IMR-90 (cell line): Measurements from ENCODE around the gene CD151. TPM values are rescaled to one million over a fixed set of nuclear protein-coding genes. Genes with fewer than 3 reads are reported as not detected.

Experiments
- ATAC-seq: fragments of 200-7000 bp; cut with Tn5 transposase; 2 replicates; pipeline ENCODE4 v1.9.1; 2020; ENCODE audit warnings: low read depth, mild to moderate bottlenecking, moderate library complexity
- BruUV-seq: library from RNA; stranded (reverse); fragments of 400-500 nt; replicated peaks from 2 replicates; lab custom pipeline; 2021; lab: Mats Ljungman, UMichigan
- CTCF ChIA-PET: fragments of 300-600 bp; formaldehyde crosslinking; extraction: SDS; loops from one replicate; lab custom pipeline; 2021; ENCODE audit warnings: antibody characterized with exemption; lab: Yijun Ruan, JAX
- POLR2A ChIA-PET: fragments of 300-600 bp; sonication (Branson Sonifier 250); formaldehyde crosslinking; loops from one replicate; lab custom pipeline; 2022; ENCODE audit warnings: antibody characterized with exemption; ENCODE audit not compliant: unreplicated experiment; lab: Charles Lee
- DNase-seq: peaks from one replicate; pipeline ENCODE4 v3.0.0; 2013
- H2AFZ ChIP-seq: replicated peaks from 2 replicates; pipeline ENCODE3; 2013; ENCODE audit warnings: low read length, mild to moderate bottlenecking; ENCODE audit not compliant: poor library complexity
- H2AK5ac ChIP-seq: 2 replicates; pipeline ENCODE4 v1.6.1; 2013; ENCODE audit warnings: low read depth, low read length, inconsistent platforms
- H2AK9ac ChIP-seq: replicated peaks from 2 replicates; pipeline ENCODE3; 2013; ENCODE audit warnings: mild to moderate bottlenecking, low read depth, low read length, moderate library complexity; ENCODE audit not compliant: poor library complexity
- H2BK120ac ChIP-seq: 2 replicates; pipeline ENCODE4 v1.6.1; 2013; ENCODE audit warnings: low read depth, low read length, inconsistent platforms
- H2BK15ac ChIP-seq: 3 replicates; pipeline ENCODE4 v1.6.1; 2013; ENCODE audit warnings: low read depth, low read length, inconsistent platforms
- H2BK20ac ChIP-seq: 2 replicates; pipeline ENCODE4 v1.6.1; 2013; ENCODE audit warnings: low read depth, mild to moderate bottlenecking, inconsistent platforms, low read length, moderate library complexity
- H2BK5ac ChIP-seq: 2 replicates; pipeline ENCODE4 v1.6.1; 2013; ENCODE audit warnings: mild to moderate bottlenecking, low read depth, low read length, inconsistent platforms; ENCODE audit not compliant: poor library complexity, severe bottlenecking
- H3K14ac ChIP-seq: replicated peaks from 2 replicates; pipeline ENCODE4 v1.6.1; 2013; ENCODE audit warnings: low read depth, low read length, inconsistent platforms
- H3K18ac ChIP-seq: 2 replicates; pipeline ENCODE4 v1.6.1; 2013; ENCODE audit warnings: low read depth, low read length, control low read depth
- H3K23ac ChIP-seq: 2 replicates; pipeline ENCODE4 v1.6.1; 2013; ENCODE audit warnings: low read depth, low read length, inconsistent platforms
- H3K27ac ChIP-seq: 2 replicates; pipeline ENCODE4 v1.5.1; 2013; ENCODE audit warnings: mild to moderate bottlenecking, control low read depth, low read length; ENCODE audit not compliant: insufficient read depth
- H3K27me3 ChIP-seq: 2 replicates; pipeline ENCODE4 v1.6.1; 2013; ENCODE audit warnings: low read length; ENCODE audit not compliant: control insufficient read depth, insufficient read depth
- H3K36me3 ChIP-seq: 2 replicates; pipeline ENCODE4 v1.6.1; 2013; ENCODE audit warnings: low read length, mixed read lengths; ENCODE audit not compliant: control insufficient read depth, insufficient read depth
- H3K4ac ChIP-seq: 2 replicates; pipeline ENCODE4 v1.6.1; 2013; ENCODE audit warnings: low read depth, low read length, inconsistent platforms
- H3K4me1 ChIP-seq: 2 replicates; pipeline ENCODE4 v1.6.1; 2013; ENCODE audit warnings: low read length, mixed read lengths; ENCODE audit not compliant: control insufficient read depth, insufficient read depth
- H3K4me2 ChIP-seq: 2 replicates; pipeline ENCODE4 v1.6.1; 2013; ENCODE audit warnings: low read depth, mild to moderate bottlenecking, control low read depth, low read length, moderate library complexity
- H3K4me3 ChIP-seq: 2 replicates; pipeline ENCODE4 v1.5.1; 2013; ENCODE audit warnings: low read depth, mild to moderate bottlenecking, control low read depth, low read length, moderate library complexity; ENCODE audit not compliant: insufficient read depth
- H3K56ac ChIP-seq: 2 replicates; pipeline ENCODE4 v1.6.1; 2013; ENCODE audit warnings: low read length, inconsistent platforms; ENCODE audit not compliant: insufficient read depth; ENCODE audit errors: extremely low read depth
- H3K79me1 ChIP-seq, 2 experiments: 2 replicates each; pipeline ENCODE4 v1.6.1; 2013; ENCODE audit warnings: low read length in 2 of 2, inconsistent platforms in 1 of 2, low read depth in 1 of 2
- H3K9ac ChIP-seq: 2 replicates; pipeline ENCODE4 v1.6.1; 2013; ENCODE audit warnings: low read depth, low read length, control low read depth
- H3K9me1 ChIP-seq: 2 replicates; pipeline ENCODE4 v1.6.1; 2013; ENCODE audit warnings: low read length, inconsistent platforms; ENCODE audit not compliant: insufficient read depth
- H3K9me3 ChIP-seq: 2 replicates; pipeline ENCODE4 v1.6.1; 2013; ENCODE audit warnings: low read length; ENCODE audit not compliant: control insufficient read depth, insufficient read depth
- H4K20me1 ChIP-seq: 2 replicates; pipeline ENCODE4 v1.6.1; 2013; ENCODE audit warnings: low read length, inconsistent platforms; ENCODE audit not compliant: insufficient read depth
- H4K5ac ChIP-seq: 2 replicates; pipeline ENCODE4 v1.6.1; 2013; ENCODE audit warnings: mild to moderate bottlenecking, low read depth, low read length, control low read depth
- H4K8ac ChIP-seq, 2 experiments: 2 replicates each; pipeline ENCODE4 v1.6.1; 2013; ENCODE audit warnings: low read depth in 2 of 2, low read length in 2 of 2, control low read depth in 1 of 2, inconsistent platforms in 1 of 2
- H4K91ac ChIP-seq: 2 replicates; pipeline ENCODE4 v1.6.1; 2013; ENCODE audit warnings: low read depth, low read length, inconsistent platforms; ENCODE audit not compliant: insufficient read depth
- BHLHE40 ChIP-seq: fragments of 150-350 bp; IDR thresholded peaks from 2 replicates; pipeline ENCODE4 v1.6.1; 2016; ENCODE audit warnings: mild to moderate bottlenecking, low read depth, low read length
- CEBPB ChIP-seq: IDR thresholded peaks from 2 replicates; pipeline ENCODE4 v1.6.1; 2012; ENCODE audit warnings: low read depth, low read length, improper control_type of control experiment
- CHD1 ChIP-seq: IDR thresholded peaks from 2 replicates; pipeline ENCODE4 v1.6.1; 2012; ENCODE audit warnings: low read depth, low read length, improper control_type of control experiment
- FOS ChIP-seq: fragments of 150-350 bp; IDR thresholded peaks from 2 replicates; pipeline ENCODE4 v1.6.1; 2016; ENCODE audit warnings: low read depth, low read length
- MAFK ChIP-seq: IDR thresholded peaks from 2 replicates; pipeline ENCODE4 v1.6.1; 2012; ENCODE audit warnings: low read depth, low read length, improper control_type of control experiment
- MAZ ChIP-seq: IDR thresholded peaks from 2 replicates; pipeline ENCODE4 v1.6.1; 2012; ENCODE audit warnings: low read depth, mild to moderate bottlenecking, low read length, improper control_type of control experiment, moderate library complexity, borderline replicate concordance
- MXI1 ChIP-seq: IDR thresholded peaks from 2 replicates; pipeline ENCODE4 v1.6.1; 2012; ENCODE audit warnings: low read depth, mild to moderate bottlenecking, low read length, moderate library complexity, borderline replicate concordance
- POLR2A ChIP-seq: IDR thresholded peaks from 2 replicates; pipeline ENCODE4 v1.6.1; 2012; ENCODE audit warnings: mild to moderate bottlenecking, low read depth, low read length
- RAD21 ChIP-seq: IDR thresholded peaks from 2 replicates; pipeline ENCODE4 v1.6.1; 2012; ENCODE audit warnings: low read length, improper control_type of control experiment
- RCOR1 ChIP-seq: IDR thresholded peaks from 2 replicates; pipeline ENCODE4 v1.6.1; 2012; ENCODE audit warnings: mild to moderate bottlenecking, low read length, improper control_type of control experiment; ENCODE audit not compliant: insufficient replicate concordance
- RFX5 ChIP-seq: IDR thresholded peaks from 2 replicates; pipeline ENCODE4 v1.8.0; 2012; ENCODE audit warnings: low read depth, mild to moderate bottlenecking, low read length, moderate library complexity
- SMC3 ChIP-seq: fragments of 150-350 bp; IDR thresholded peaks from 2 replicates; pipeline ENCODE4 v1.6.1; 2016; ENCODE audit warnings: low read depth, mild to moderate bottlenecking, antibody characterized with exemption, low read length, moderate library complexity
- WGBS, 2 experiments: methylation state at CpG; one replicate each; pipeline versions ENCODE4 v1.1.5 to v1.1.7; 2013; ENCODE audit warnings: missing lambda C conversion rate in 2 of 2; ENCODE audit not compliant: insufficient read length in 1 of 2; ENCODE audit errors: extremely low coverage in 2 of 2; 5-methylcytosine and 5-hydroxymethylcytosine counted together
- dilution Hi-C: fragments of 300-500 bp; cut with HindIII; formaldehyde crosslinking; loops from one replicate; pipeline ENCODE4 v1.14.3; 2018; ENCODE audit warnings: low sequenced_read_pairs; ENCODE audit not compliant: unreplicated experiment
- in situ Hi-C: fragments of 300-500 bp; cut with MboI; formaldehyde crosslinking; loops from 3 replicates; pipeline ENCODE4 v1.14.3; 2019; ENCODE audit warnings: low sequenced_read_pairs, inconsistent platforms, mixed read lengths
- intact Hi-C: fragments of 100-400 bp; cut with micrococcal nuclease; formaldehyde crosslinking; loops from 2 replicates; pipeline ENCODE4 v1.10.0; 2022
- polyA plus RNA-seq, 3 experiments: library from polyadenylated mRNA; depleted of rRNA; stranded (reverse); fragments of >200 nt; gene quantifications; 2 replicates each; pipeline ENCODE4 v1.2.3, GENCODE V29; 2012; ENCODE audit warnings: low replicate concordance in 1 of 3
- total RNA-seq: library from RNA; depleted of rRNA; stranded (reverse); fragments of >200 nt; gene quantifications from 2 replicates; pipeline ENCODE4 v1.2.3, GENCODE V29; 2012
- TF ChIP-seq, protein P1 (sequence below): fragments of 150-350 bp; IDR thresholded peaks from 2 replicates; pipeline ENCODE4 v1.6.1; 2016; ENCODE audit warnings: low read depth, mild to moderate bottlenecking, low read length, moderate library complexity, borderline replicate concordance
- TF ChIP-seq, protein P2 (sequence below): conservative IDR thresholded peaks from 2 replicates; pipeline ENCODE4 v1.5.1; 2012; ENCODE audit warnings: mild to moderate bottlenecking, low read depth, low read length, improper control_type of control experiment

Gene CD151
- total and polyA plus RNA-seq, 2 of the 4 experiments (the other 2 are of a cell fraction), result 1,150 to 1,267 TPM

DNA sequence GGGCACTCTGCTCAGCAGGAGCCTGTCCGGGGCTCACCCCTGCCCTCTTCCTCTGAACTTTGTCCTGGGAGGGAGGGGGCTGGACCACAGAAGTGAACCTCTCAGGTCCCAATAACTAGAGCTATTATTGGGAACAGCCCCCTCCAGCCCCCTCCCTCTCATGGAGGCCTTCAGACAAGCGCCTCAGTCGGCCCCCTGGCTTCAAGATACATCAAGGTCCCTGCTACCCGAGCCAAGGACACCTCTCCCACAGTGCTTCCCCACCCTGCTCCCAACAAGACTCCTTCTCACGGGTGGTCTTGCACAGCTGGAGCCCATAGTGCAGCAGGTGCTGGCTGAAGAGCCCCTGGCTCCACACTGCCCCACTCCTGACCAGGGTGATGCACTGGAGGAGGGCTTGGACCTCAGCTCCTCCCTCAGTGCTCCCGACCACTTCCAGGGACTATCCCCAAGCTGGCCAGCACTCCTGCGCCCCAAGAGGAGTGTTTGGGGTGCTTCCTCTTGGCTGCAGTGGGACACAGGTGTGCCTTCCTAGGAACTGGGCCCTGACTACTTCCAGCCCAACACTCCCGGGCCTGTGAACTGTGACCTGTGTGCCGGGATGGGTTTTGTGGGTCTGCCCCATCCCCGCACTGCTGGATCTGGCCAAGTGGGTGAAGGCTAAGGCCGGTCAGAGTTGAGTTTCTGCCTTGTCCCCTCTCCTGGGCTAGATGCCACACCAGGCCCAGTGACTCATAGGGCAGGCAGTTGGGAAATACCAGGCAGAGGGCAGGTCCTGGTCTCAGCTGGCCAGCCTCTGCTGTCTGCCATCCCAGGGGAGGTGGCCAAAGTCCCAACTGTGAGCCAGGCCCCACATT lies 11.9 kb upstream of the CD151 start:
- ChIA-PET CTCF (interaction anchor here (0.6 kb wide), 1 partner anchor 37 kb away, joined by 3 read pairs; no protein-coding TSS in a partner anchor), POLR2A (interaction anchor here (1.8 kb wide), 1 partner anchor 16 kb away, joined by 4 read pairs; the partner anchor contains the start of gene PIDD1)
- H3K14ac ChIP-seq, result no peak overlapping the region
- H3K27ac ChIP-seq, result peak overlapping the region; percentile 3; the same call in 1 of the 2 replicates
- 0 out of 4 replicates have a peak overlapping the region, but pooled peaks of 1 of the 2 experiments have one; percentile 12 for H4K8ac ChIP-seq
- peaks cover 21% of the 10 kb centered on the region for H3K4me1 ChIP-seq
- H3K4ac ChIP-seq, result no peak overlapping the region
- peak overlapping the region; percentile 63 for H2AK5ac ChIP-seq
- H4K91ac ChIP-seq, result no peak overlapping the region
- H3K36me3 ChIP-seq, result peaks cover 30% of the 10 kb centered on the region
- peaks cover 13% of the 10 kb centered on the region for H3K9me1 ChIP-seq
- H3K56ac ChIP-seq, result no peak overlapping the region
- no TSS peak for BruUV-seq
- H3K27me3 ChIP-seq, result no peaks in the 10 kb centered on the region
- no peak overlapping the region for H2BK15ac ChIP-seq
- no peak overlapping the region for H3K23ac ChIP-seq
- no peaks in the 10 kb centered on the region for H3K9me3 ChIP-seq
- H2AFZ ChIP-seq, result peak overlapping the region; percentile 89
- DNase-seq, result peak; percentile 56
- no peak overlapping the region for H4K5ac ChIP-seq
- peak overlapping the region; percentile 99 for H3K4me2 ChIP-seq
- dilution Hi-C loops, result no loop called here
- H3K18ac ChIP-seq, result no peak overlapping the region
- H3K4me3 ChIP-seq, result peak overlapping the region; percentile 87
- H3K9ac ChIP-seq, result peak overlapping the region; percentile 66
- in situ Hi-C loops, result no loop called here
- intact Hi-C loops, result no loop called here
- H2BK120ac ChIP-seq, result no peak overlapping the region
- peak; percentile 2 for ATAC-seq
- H4K20me1 ChIP-seq, result peaks cover 37% of the 10 kb centered on the region
- WGBS, 2 experiments, result 82% methylated on average over 4 of the region's 11 CpGs; no CpG with 5 or more reads in 1 of the 2 experiments
- peak overlapping the region; percentile 94 for H2AK9ac ChIP-seq
- H3K79me1 ChIP-seq, result peaks cover 19 to 29% of the 10 kb centered on the region in 2 experiments
- H2BK20ac ChIP-seq, result no peak overlapping the region
- H2BK5ac ChIP-seq, result peak overlapping the region; percentile 29
- TF ChIP-seq RFX5 (no peak), FOS (peak; percentile 69), CEBPB (peak; percentile 96), RCOR1 (no peak), CHD1 (no peak), BHLHE40 (no peak), RAD21 (no peak), MAFK (no peak), POLR2A (no peak), MAZ (no peak; the same call in 1 of the 2 replicates), SMC3 (no peak), MXI1 (no peak)
- TF ChIP-seq, protein P1, sequence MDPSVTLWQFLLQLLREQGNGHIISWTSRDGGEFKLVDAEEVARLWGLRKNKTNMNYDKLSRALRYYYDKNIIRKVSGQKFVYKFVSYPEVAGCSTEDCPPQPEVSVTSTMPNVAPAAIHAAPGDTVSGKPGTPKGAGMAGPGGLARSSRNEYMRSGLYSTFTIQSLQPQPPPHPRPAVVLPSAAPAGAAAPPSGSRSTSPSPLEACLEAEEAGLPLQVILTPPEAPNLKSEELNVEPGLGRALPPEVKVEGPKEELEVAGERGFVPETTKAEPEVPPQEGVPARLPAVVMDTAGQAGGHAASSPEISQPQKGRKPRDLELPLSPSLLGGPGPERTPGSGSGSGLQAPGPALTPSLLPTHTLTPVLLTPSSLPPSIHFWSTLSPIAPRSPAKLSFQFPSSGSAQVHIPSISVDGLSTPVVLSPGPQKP, result no peak
- TF ChIP-seq, protein P2, sequence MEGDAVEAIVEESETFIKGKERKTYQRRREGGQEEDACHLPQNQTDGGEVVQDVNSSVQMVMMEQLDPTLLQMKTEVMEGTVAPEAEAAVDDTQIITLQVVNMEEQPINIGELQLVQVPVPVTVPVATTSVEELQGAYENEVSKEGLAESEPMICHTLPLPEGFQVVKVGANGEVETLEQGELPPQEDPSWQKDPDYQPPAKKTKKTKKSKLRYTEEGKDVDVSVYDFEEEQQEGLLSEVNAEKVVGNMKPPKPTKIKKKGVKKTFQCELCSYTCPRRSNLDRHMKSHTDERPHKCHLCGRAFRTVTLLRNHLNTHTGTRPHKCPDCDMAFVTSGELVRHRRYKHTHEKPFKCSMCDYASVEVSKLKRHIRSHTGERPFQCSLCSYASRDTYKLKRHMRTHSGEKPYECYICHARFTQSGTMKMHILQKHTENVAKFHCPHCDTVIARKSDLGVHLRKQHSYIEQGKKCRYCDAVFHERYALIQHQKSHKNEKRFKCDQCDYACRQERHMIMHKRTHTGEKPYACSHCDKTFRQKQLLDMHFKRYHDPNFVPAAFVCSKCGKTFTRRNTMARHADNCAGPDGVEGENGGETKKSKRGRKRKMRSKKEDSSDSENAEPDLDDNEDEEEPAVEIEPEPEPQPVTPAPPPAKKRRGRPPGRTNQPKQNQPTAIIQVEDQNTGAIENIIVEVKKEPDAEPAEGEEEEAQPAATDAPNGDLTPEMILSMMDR, result no peak
